ENCODE data around the gene THNSL1. TPM values are rescaled to one million over a fixed set of nuclear protein-coding genes. Genes with fewer than 3 reads are reported as not detected.

THNSL1 gene
- 1.9 and 3.5 TPM in 2 replicates for total RNA-seq (ENCODE audit: low replicate concordance)

GRCh38 chr10:25016376-25017153 is at the start of gene THNSL1:
Gene THNSL1, plus strand, starts transcription at chr10:25016612. Its CDS starts 6,612 bp downstream, at chr10:25023224.

GRCh38 chr10:25015828-25016375 is 510 bp upstream of the THNSL1 start, which contains the start of gene ENKUR:
Gene ENKUR, minus strand, starts transcription at chr10:25016158. Its CDS starts 222 bp downstream, at chr10:25015936.

Other genes with a start within 250 kb of the THNSL1 start
- 12.6 and 40.1 TPM in 2 replicates for gene PRTFDC1, start 64.0 kb upstream of the THNSL1 start, total RNA-seq (ENCODE audit: low replicate concordance)
- 0.23 TPM in 1 of 2 replicates, not detected in the other for gene ENKUR, start 454 bp upstream of the THNSL1 start, total RNA-seq (ENCODE audit: low replicate concordance)
- 0.23 and 0.68 TPM in 2 replicates for gene GPR158, start 158.4 kb downstream of the THNSL1 start, total RNA-seq (ENCODE audit: low replicate concordance)